ENCODE data around the gene RIPK4.

The RIPK4 gene

DNA sequence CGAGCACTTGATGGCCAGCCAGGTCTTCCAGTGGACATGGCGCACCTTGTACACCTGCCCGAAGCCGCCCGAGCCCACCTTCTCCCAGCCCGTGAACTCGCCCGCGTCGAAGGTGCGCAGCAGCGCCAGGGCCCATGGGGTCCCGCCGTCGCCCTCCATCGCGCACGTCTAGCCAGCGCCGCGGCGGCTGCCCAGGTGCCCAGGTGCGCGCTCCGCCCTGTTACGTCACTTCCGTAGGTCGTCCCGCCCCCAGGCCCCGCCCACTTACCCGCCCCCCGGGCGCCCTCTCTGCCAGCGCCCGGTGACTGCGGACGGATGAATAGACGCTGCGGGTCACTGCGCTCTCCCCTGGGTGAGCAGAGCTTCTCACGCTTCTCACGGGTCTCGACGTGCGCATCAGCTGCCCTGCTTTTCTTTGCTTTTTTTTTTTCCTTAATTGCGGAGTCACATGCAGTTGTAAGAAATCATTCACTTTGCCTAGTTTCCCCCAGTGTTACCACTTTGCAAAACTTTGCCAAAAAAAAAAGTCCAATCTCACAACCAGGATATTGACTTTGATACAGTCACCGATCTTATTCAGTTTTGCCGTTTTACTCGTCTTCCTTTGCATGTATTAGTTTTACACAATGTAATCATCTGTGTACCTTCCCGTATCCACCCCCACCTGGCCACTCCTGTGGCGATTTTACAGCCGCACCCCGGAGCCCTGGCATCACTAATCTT, at the start of gene RIPK4:
TSS of gene RIPK4 (minus strand) at position 170 of the 723 bp plus-strand sequence. CDS start at position 159, 11 bp downstream.
- DNase-seq (ENCODE audit: low read depth): no peak

DNA sequence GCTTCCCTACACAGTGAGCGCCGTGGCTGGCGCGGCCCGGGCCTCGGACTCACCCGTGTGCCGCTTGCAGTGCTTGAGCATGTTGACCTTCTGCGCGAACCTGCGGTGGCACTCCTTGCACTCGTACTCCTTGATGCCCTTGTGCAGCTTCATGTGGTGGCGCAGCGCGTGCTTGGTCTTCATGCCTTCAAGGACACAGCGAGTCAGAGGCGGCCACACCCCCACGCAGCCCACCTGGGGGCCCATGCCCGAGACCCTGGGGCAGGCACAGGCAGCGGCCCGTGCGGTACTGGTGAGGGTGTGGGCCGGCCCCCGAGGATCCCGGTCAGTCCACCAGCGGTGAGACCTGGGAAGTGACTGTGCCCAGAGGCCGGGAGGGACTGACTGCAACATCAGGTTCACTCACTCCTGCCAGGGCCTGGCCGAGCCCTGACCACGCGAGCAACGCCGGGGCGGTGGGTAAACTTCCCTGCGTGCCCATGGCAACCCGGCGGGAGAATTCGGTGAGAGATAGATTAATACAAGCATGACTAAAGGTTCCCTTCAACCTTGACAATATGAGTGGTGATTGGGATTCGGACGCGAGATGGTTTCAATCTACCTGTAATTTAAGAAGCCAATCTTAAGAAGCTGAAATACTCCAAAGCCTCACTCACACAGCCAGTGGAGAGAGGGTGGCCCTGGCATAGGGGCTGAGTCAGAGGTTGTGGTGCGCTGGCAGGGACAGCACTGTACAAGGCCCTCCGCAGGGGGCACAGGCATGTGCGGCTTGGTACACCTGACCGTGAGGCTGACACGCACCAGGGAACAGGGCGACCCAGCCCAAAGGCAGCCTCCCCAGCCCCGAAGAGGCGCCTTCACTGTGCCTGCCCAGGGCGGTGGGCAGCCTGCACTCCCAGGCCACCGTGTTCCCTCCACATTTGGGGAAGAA, 49.1 kb upstream of the RIPK4 start:
- no peak for DNase-seq (ENCODE audit: low read depth)

DNA sequence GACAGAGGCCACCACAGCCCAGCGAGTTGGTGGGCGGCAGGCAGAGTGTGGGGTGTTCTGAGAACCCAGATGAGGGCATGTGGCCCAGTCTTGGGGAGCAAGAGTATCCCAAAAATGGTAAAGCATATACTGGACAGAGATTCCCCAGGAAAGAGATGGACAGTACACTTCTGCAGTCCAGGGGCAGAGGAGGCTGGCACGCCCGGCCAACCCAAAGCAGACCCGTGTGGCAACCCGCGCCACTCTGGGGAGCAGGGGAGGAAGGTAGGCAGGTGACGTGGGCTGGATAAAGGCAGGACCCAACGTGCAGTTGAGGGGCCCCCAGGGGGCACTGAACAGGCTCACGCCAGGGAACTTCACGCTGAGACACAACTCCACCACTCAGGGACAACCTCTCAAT, 46.4 kb upstream of the RIPK4 start:
- DNase-seq (ENCODE audit: low read depth): no peak

DNA sequence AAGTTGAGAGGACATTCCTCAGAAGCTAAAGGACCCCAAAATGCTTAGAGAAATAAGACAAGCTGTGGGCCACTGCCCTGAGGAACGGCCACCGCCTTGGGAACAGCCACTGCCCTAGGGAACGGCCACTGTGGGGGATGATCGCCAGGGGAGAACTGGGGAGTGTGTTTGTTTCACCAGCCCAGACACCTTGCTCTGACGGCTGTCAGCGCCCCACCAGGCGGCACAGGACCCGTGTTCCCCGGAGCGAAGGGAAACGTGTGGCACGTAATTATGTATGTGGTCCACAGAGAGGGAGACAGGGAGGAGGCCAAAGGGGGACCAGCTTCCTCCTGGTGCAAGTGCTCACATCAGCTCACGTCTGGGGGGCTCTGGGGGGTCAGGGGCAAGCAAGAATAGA, 45.8 kb upstream of the RIPK4 start:
- no peak for DNase-seq (ENCODE audit: low read depth)

DNA sequence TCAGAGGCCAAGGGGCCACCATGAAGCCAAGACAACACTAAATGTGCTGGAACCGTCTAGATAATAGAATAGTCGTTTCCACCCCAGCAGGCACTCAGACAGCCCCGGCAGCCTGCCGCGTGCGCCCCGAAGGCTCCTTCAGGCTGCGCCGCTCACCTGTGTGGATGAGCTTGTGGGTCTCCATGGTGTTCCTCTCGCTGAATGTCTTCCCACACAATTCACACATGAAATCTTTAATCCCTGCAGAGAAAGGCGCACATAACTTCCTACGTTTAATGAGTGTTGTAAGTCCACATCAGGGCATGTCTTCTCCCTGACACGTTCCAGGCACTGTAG, 43.7 kb upstream of the RIPK4 start:
- no peak for DNase-seq (ENCODE audit: low read depth)

DNA sequence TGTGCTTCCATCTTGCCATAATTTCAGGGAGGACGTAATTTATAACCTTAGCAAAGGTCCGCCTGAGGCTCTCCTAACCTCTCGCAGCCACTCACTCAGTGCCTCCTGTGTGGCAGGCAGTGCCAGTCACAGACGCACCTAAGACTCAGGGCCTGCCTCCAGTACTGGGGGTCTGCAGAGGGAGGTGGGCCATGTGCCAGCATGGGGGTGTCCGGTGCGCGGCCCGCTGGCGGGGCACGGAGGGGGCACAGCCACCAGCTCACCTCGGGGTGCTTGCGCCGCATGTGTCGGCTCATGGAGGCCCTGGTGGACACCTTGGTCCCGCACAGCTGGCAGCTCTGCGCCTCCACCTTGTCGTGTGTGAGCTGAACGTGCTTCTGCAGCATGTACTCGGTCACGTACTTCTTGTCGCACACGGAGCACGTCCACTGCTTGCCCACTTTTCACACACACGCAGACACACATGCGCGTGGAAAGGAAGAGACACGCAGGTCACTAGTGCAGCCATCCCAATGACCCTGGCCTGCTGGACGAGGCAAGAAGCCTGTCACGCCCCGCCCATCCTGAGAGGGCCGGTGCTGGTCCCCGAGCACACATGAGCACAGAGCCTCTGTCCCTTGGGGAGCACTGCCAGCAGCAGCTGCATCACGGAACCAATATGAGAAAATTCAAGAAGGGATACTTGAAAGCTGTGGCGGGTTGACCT, 43.2 kb upstream of the RIPK4 start:
- DNase-seq (ENCODE audit: low read depth): no peak

DNA sequence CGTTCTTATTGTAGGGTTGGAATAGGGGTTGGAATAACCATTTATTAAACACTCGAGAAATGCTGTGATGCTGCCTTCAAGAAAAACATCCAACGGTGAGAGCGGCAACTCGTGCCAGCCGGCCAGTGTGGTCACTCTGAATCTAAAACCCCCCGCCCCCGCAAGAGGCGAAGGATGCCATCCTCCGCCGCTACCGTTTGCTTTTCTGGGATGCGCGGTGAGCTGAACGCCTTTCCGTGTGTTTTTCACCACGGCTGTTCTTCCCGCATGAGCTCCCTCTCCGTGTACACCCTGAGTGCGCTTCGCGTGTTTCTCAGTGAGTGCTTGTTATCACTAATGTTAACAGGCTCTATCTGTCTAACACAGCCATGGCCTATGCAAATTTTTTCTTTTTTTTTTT, 42.0 kb upstream of the RIPK4 start:
- no peak for DNase-seq (ENCODE audit: low read depth)

DNA sequence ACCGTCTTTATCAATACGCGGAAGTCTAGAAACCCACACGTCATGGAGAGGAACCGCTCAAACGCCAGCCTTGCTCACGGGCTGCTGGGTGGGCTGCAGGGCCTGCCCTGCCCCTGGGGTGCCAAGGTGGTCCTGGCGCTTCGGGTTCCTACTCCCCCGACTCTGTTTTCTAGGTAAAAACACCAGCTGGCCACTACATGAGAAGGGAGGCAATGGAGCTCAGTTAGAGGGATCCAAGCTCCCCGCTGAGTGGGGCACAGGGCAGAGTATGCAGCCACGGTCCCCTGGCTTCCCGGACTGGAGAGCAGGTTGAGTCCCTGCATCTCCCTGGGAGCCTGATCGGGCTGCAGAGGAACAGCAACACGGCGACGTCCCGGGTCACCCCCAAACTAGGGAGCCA, 41.2 kb upstream of the RIPK4 start:
- DNase-seq (ENCODE audit: low read depth): no peak

DNA sequence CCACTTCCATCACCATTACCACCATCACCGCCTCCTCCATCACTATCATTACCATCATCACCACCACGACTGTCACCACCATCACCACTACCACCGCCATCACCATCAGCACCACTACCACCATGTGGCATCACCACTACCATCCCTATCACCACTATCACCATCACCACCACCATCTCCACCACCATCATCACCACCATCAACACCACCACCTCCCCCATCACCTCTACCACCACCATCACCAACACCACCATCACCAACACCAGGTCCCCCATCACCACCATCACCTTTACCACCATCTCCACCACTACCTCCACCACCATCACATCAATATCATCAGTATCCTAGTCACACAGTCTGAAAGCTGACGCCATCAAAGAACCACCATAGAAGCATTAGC, 39.9 kb upstream of the RIPK4 start:
- no peak for DNase-seq (ENCODE audit: low read depth)

DNA sequence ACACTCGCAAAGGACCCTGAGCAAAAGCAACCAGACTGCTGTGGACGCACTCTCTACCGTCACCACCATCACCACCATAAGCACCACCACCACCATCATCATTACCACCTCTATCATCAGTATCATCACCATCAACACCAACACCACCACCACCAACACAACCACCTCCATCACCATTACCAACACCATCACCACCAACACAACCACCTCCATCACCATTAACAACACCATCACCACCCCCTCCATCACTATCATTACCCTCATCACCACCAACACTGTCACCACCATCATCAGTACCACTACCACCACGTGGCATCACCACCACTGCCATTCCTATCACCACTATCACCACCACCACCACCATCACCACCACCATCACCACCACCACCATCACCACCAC, 38.8 kb upstream of the RIPK4 start:
- DNase-seq (ENCODE audit: low read depth): no peak

DNA sequence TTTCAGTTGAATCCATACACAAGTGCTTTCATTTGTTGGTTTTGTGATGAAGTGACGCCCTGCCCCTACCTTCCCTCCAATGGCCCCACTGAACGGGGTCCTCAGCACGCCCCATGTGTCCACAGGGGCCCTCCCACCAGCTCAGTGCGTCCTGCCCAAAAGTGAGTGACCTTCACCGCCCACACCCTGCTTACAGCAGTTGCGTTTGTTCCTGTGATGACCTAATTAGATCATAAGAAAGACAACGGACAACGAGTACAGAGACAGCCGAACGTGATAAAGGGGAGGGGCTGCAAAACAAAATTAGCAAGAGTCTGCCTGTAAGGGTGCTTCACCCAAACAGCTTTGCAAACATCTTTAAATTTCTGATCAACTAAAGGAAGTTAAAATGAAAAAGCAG, 38.2 kb upstream of the RIPK4 start:
- no peak for DNase-seq (ENCODE audit: low read depth)

DNA sequence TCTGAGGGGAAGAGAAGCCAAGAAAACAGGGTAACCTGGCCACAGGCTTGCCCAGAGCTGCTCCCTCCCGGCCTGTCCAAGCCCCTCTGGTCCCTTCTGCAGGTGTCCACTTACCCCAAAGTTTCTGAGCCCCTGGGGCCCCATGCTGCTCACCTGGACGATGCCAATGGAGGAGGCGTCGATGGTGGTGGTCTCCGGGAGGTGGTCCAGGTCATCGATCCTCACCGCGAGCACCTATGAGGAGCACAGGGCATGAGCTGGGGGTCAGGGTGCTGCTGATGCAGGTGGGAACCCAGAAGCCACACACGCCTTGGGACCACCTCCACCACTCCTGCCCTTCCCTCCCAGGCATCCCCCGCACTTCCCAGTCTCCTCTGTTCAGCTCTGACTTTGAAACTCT, 37.5 kb upstream of the RIPK4 start:
- no peak for DNase-seq (ENCODE audit: low read depth)

DNA sequence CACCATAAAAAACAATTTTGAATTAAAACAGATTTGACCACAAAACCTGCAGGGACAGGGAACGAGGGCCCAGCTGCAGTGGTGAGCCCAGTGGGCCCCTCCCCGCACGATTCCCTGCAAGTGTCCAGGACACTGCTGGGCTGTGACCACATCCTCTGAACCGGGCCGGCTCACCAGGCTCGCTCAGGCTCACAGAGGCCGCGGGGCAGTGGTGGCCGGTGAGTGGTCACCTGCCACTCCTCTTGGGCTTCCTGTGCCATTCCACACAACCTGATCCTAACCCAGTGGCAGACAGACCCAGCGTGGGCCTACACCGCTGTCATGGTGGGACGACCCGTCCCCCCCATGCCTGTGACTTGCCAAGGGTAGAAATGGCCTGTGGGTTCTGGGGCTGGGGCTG, 36.5 kb upstream of the RIPK4 start:
- no peak for DNase-seq (ENCODE audit: low read depth)

DNA sequence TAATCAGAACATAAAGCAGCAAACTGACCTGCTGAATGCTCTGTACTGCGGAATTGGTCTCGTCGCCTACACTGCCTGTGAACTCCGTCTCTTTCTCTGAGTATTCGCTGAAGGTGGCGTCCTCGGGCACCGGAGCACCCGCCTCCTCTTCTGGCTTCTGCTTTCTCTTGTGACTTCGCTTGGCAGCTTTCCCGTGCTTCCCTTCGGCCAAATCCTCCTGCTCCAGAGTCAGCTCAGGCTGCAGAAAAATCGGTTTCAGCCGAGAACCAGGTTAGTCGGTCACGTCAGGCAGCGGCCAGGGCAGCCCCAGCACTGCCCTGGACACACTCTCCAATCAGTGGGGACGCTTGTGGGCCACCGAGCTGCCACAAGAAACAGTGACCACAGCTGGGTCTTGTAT, 35.8 kb upstream of the RIPK4 start:
- DNase-seq (ENCODE audit: low read depth): no peak

DNA sequence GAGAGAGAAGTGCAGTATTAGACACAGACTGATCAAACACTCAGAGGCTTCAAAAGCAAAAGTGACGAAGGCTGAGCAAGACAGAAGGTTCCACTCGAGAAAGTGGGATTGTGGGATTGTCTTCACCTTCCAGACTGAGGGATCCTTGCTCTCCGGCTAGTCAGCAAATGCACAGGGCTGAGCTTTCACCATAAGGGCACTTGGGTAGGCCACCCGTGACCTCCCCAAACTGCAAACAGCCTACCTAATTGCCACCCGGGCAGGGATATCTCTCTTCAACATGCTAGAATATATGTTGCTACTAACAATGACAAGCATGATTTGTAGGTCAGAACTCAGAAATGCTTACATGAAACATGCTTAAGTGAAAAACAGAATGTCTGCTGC, 35.3 kb upstream of the RIPK4 start:
- DNase-seq (ENCODE audit: low read depth): no peak

DNA sequence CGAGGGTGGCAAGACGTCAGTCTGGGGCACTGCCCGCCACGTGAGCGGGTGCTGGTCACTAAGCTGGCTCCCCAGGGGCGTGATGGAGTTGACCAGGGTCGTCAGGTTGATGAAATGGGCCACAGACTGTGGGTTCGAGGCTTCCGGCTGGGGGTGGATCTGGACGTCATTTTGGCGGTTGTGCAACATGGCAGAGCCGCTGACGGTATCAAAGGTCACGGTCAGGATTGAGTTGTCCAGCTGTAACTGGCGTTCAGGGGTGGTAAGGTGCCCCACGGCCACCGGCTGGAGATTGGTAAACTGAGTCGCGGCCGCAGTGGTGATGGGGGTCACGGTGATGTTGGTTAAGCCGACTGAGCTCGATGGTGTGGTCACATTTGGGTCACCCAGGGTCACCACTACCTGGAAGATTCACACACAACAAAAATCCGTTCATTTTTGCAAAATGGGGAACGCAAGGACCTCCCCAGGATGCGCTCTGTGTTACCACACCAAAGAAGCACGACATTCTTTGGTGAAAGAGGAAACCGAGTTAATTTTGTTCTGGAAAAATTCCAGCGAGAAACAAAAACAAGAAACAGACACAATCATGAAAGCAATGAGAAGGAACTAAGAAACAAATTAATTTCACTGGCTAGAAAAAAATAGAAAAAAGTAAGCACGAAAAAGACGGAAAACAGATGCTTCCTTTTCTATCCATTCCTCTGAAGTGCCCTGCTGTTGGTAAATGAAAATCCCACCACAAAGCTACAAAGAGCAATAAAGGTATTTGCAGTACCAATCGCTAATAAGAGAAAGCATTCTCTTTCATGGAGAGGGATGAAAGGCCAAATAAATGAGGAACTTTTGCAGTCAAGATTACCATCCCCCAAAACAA, 34.7 kb upstream of the RIPK4 start:
- no peak for DNase-seq (ENCODE audit: low read depth)

DNA sequence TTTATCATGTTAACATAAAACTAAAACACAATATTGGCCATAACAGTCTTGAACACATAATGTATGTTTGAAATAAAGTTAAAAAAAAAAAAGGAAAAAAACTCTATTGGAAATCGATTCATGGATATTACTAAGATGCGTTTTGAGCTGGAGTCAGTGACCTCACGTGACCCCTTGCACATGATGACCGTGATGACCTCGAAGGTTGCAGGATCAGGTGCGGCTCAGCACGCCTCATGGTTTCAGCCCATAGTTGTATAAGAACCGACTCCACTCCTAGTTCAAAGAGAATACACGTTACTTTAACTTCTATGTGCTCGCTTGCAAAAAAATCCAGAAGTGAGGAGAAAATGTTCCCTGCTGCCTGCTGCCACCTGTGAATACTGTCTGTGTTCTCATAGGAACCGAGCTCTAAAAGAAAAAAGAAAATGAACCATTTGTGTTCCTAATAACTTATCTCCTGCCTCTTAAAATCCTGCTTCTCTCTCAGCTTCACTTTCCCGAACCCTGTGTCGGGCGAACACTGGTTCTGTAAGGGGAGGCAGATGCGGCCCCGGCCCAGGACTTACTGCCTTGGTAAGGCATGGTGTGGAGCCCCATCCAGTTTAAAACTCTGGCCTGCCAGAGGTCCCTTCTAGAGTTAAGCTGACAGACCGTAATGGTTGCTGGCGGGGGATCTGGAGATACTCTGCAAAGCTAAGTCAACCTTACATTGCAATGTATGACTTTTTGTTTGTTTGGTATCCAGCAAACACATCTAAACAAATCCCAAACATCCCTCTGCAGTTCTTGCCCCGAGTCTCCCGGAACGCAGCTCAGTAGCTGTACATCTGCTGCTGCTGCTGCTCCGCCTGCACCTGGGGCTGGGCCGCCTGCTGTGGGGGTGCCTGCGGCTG, 33.8 kb upstream of the RIPK4 start:
- no peak for DNase-seq (ENCODE audit: low read depth)

DNA sequence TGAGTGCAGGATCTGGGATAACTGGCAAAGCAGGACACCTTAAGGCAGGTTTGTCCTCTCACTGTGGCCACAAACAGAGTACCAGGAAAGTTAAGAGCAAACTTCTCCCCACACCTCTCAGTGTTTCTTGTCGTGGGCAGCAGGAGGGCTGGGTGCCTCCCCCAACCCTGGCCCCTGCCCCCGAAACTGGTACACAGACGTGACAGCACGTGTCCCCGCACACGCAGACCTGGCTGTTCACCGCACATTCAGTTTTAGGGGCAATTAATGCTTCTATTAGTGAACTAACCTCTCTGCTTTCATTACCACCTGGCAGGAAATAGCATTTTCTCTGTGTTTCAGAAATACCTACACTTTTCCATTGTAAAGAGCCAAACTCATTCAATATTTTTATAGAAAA, 32.9 kb upstream of the RIPK4 start:
- DNase-seq (ENCODE audit: low read depth): no peak

DNA sequence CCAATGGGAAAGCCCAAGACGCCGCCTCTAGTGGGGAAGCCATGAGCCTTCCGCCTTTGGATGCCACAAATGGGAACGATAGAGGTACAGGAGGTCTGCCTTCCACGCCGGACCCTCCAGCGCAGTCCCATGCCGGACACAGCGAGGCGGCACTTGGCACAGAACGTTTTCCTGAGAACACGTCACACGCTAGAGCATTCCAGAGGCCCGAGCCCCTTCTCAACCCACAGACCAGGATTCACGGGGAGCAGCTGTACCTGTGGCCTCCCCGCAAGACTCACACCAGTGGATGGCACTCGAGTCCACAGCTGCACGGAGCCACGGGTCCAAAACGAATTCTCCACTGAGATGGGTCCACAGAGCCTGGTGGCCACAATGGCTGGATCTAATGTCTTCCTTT, 31.5 kb upstream of the RIPK4 start:
- no peak for DNase-seq (ENCODE audit: low read depth)

DNA sequence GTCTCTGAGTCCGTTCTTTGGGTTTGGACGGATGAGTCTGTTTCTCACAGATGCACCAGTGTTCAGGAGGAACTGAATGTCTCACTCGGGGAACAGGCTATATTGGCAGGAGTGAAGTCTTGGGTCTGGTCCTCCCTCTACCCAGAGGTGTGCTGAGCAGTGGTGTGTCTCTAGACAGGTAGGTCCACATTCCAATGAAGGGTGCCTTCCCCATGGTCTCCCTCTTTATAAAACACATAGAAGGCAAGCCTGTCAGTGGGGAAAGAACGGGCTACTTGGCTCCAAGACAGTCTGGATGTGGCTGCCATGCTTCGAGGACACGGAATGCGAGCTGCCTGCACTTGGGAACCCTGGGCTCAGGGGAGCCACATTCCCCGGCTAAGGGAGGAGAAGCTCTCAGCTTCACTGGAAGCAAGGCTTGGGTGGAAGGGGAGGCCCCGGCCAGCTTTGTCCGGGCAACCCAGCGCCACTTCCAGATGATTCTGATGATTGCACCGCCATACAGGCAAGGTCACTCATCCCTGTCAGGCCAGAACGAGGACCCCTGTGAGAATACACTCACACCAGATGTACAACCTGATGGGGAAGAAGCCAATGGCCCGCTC, 29.7 kb upstream of the RIPK4 start:
- DNase-seq (ENCODE audit: low read depth): no peak

DNA sequence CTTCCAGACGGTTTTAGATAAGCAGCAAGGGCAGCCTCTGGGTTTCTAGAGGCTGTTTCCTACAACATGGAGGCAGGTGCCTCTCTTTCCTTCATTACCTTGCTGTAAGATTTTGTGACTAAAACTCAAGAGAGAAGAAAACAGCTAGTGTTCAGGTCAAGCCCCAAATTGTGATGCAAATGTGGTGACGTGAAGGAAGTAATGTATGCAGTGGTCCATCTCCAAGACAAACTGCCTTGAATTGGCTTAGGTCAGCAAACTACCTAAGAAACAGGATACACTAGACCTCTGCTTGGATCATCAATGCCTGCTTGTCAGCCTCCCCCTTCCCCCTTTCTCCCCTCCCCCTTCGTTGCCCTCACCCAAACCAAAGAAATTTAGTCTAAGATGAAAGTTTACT, 28.9 kb upstream of the RIPK4 start:
- DNase-seq (ENCODE audit: low read depth): no peak
